ENCODE measurements around the gene EMSY.
A peak's percentile ranks its signal among the peaks of the same experiment; 100 is the strongest.

Gene EMSY

GRCh38 chr11:76455331-76455730 is 10.5 kb downstream of the EMSY start:
- no peak for DNase-seq (ENCODE audit: low spot score)

- no peak for DNase-seq (ENCODE audit: low spot score)
Observed at GRCh38 chr11:76455931-76456330, 11.1 kb downstream of the EMSY start.

- DNase-seq (ENCODE audit: low spot score): no peak
Observed at GRCh38 chr11:76456571-76456970, 11.8 kb downstream of the EMSY start.

GRCh38 chr11:76459299-76459698 is 14.5 kb downstream of the EMSY start:
- DNase-seq (ENCODE audit: low spot score): no peak

- no peak for DNase-seq (ENCODE audit: low spot score)
Observed at GRCh38 chr11:76459846-76460245, 15.0 kb downstream of the EMSY start.

- DNase-seq (ENCODE audit: low spot score): no peak
Observed at GRCh38 chr11:76462317-76462716, 17.5 kb downstream of the EMSY start.

- no peak for DNase-seq (ENCODE audit: low spot score)
Observed at GRCh38 chr11:76465701-76466100, 20.9 kb downstream of the EMSY start.

GRCh38 chr11:76466666-76467065 is 21.8 kb downstream of the EMSY start:
- no peak for DNase-seq (ENCODE audit: low spot score)

GRCh38 chr11:76469141-76469540 is 24.3 kb downstream of the EMSY start:
- no peak for DNase-seq (ENCODE audit: low spot score)

GRCh38 chr11:76471382-76471781 is 26.6 kb downstream of the EMSY start:
- DNase-seq (ENCODE audit: low spot score): no peak

GRCh38 chr11:76480241-76480640 is 35.4 kb downstream of the EMSY start:
- DNase-seq (ENCODE audit: low spot score): peak; percentile 57

GRCh38 chr11:76491644-76492043 is 46.8 kb downstream of the EMSY start:
- DNase-seq (ENCODE audit: low spot score): no peak

- no peak for DNase-seq (ENCODE audit: low spot score)
Observed at GRCh38 chr11:76493040-76493439, 48.2 kb downstream of the EMSY start.

GRCh38 chr11:76493626-76494539 is 49.1 kb downstream of the EMSY start:
- DNase-seq (ENCODE audit: low spot score): no peak

GRCh38 chr11:76495019-76495418 is 50.2 kb downstream of the EMSY start:
- no peak for DNase-seq (ENCODE audit: low spot score)

- DNase-seq (ENCODE audit: low spot score): no peak
Observed at GRCh38 chr11:76496174-76496573, 51.4 kb downstream of the EMSY start.

GRCh38 chr11:76501526-76502202 is 56.8 kb downstream of the EMSY start:
- no peak for DNase-seq (ENCODE audit: low spot score)

GRCh38 chr11:76506833-76507232 is 62.0 kb downstream of the EMSY start:
- no peak for DNase-seq (ENCODE audit: low spot score)

GRCh38 chr11:76510060-76511047 is 65.5 kb downstream of the EMSY start:
- peak; percentile 21 for DNase-seq (ENCODE audit: low spot score)

- peak; percentile 33 for DNase-seq (ENCODE audit: low spot score)
Observed at GRCh38 chr11:76512851-76513653, 68.2 kb downstream of the EMSY start.

GRCh38 chr11:76513654-76514034 is 68.8 kb downstream of the EMSY start:
- DNase-seq (ENCODE audit: low spot score): no peak
